ENCODE results near the gene FMN1.

DNA sequence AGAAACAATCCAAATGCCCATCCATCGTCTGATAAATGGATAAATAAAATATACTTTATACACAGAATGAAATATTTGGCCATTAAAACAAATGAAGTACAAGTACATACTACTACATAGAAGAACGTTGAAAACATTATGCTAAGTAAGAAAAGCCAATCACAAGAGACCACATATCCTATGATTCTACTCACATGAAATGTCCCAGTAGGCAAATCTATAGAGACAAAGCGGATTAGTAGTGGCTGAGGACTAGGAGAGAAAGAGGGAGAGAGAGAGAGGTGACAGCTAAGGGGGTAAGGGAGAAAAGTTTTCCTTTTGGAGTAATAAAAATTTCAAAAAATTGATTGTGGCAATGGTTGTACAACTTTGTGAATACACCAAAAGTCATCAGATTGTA lies 329.7 kb downstream of the FMN1 start:
- TF ChIP-seq POLR2A (IDR thresholded peaks at IDR 0.05) (no peak), POLR2AphosphoS5 (IDR thresholded peaks at IDR 0.05) (no peak)
- TF ChIP-seq, protein P1, sequence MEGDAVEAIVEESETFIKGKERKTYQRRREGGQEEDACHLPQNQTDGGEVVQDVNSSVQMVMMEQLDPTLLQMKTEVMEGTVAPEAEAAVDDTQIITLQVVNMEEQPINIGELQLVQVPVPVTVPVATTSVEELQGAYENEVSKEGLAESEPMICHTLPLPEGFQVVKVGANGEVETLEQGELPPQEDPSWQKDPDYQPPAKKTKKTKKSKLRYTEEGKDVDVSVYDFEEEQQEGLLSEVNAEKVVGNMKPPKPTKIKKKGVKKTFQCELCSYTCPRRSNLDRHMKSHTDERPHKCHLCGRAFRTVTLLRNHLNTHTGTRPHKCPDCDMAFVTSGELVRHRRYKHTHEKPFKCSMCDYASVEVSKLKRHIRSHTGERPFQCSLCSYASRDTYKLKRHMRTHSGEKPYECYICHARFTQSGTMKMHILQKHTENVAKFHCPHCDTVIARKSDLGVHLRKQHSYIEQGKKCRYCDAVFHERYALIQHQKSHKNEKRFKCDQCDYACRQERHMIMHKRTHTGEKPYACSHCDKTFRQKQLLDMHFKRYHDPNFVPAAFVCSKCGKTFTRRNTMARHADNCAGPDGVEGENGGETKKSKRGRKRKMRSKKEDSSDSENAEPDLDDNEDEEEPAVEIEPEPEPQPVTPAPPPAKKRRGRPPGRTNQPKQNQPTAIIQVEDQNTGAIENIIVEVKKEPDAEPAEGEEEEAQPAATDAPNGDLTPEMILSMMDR (IDR thresholded peaks at IDR 0.05) = no peak
